ENCODE measurements around the gene KRTAP5-2.

The KRTAP5-2 gene

DNA sequence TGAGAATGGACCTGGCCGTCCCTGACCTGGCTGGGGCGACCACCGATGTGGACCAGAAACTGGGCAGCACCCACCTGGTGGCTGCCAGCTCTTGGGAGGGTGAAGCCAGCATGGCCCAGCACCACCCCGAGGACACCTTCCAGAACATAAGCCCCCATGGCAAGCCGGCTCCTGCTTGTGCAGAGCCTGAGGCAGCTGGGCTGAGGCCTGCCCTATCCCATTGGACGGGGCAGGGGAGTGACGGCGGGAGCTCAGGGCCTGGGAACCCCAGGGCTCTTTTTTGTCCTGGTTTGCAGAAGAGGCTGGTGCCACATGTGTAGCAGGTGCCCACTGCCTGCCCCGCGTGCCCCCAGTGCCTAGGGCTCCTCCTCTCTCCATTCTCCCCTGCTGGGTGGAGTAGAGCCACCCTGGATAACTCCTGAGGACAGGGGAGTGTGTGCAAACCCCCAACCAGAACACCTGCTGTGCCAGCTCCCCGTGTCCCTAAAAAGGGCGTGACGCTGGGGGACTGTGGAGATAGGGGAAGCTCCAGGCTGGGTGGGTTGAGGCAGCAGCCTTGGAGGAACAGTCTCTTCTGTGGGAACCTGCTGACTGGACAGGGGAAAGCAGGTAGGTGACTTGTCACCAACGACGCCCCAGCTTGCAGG, 38.0 kb downstream of the KRTAP5-2 start:
- Histone ChIP-seq H3K27me3 (ENCODE audit: insufficient read depth, poor library complexity, severe bottlenecking) (no peaks in the 10 kb centered on the region), H3K36me3 (ENCODE audit: low read depth) (no peaks in the 10 kb centered on the region), H3K4me1 (ENCODE audit: insufficient read depth, poor library complexity, severe bottlenecking) (peaks cover 22% of the 10 kb centered on the region), H3K27ac (ENCODE audit: poor library complexity, severe bottlenecking) (peak overlapping the region; percentile 80), H3K9me3 (ENCODE audit: severe bottlenecking) (no peaks in the 10 kb centered on the region), H3K4me3 (ENCODE audit: severe bottlenecking) (no peak overlapping the region)
- TF ChIP-seq, protein P1, sequence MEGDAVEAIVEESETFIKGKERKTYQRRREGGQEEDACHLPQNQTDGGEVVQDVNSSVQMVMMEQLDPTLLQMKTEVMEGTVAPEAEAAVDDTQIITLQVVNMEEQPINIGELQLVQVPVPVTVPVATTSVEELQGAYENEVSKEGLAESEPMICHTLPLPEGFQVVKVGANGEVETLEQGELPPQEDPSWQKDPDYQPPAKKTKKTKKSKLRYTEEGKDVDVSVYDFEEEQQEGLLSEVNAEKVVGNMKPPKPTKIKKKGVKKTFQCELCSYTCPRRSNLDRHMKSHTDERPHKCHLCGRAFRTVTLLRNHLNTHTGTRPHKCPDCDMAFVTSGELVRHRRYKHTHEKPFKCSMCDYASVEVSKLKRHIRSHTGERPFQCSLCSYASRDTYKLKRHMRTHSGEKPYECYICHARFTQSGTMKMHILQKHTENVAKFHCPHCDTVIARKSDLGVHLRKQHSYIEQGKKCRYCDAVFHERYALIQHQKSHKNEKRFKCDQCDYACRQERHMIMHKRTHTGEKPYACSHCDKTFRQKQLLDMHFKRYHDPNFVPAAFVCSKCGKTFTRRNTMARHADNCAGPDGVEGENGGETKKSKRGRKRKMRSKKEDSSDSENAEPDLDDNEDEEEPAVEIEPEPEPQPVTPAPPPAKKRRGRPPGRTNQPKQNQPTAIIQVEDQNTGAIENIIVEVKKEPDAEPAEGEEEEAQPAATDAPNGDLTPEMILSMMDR (IDR thresholded peaks at IDR 0.05; ENCODE audit: poor library complexity, severe bottlenecking), result no peak
- ATAC-seq (ENCODE audit: low read depth) (no peak), DNase-seq (ENCODE audit: low spot score) (peak; percentile 55)

DNA sequence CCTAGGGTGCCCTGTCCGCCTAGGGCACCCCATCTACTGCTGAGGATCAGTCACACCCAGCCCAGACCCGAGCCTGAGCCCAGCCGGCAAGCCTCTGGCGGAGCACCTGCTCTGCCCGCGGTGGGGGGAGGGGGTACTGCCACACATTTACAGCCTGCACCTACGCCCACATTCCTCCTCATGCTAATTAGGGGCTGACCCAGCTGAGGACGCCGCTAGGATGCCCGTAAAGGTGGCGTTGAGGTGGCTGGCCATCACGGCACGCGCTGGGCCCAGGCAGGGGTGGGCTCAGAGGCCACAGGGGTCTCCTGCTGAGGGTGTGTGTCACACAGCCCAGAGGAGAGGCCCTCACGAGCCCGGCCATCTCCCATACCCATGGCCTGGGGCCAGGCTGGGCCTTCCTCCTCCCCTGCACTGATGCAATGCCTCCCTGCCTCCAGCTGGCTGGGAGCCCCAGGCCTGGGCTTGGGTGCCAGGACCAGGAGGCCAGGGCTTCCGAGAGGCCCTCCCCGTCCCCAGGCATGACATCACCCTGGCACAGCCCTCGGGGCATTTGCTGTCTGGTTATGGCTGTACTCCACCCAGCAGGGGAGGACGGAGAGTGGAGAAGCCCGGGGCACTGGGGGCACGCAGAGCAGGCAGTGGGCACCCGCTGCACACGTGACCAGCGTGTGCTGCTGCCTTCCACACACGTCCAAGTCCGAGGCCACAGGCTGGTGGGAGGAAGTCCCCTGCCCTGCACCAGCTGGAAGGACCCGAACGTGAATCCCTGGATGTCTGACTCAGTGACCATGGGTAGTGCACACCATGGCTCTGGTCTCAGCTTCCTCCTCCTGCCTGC, 38.8 kb downstream of the KRTAP5-2 start:
- H3K27ac ChIP-seq (ENCODE audit: poor library complexity, severe bottlenecking), result peak overlapping the region; percentile 80
- ATAC-seq (ENCODE audit: low read depth) (peak; percentile 72), DNase-seq (ENCODE audit: low spot score) (peak; percentile 92)
- no peaks in the 10 kb centered on the region for H3K27me3 ChIP-seq (ENCODE audit: insufficient read depth, poor library complexity, severe bottlenecking)
- peaks cover 22% of the 10 kb centered on the region for H3K4me1 ChIP-seq (ENCODE audit: insufficient read depth, poor library complexity, severe bottlenecking)
- TF ChIP-seq, protein P1 (IDR thresholded peaks at IDR 0.05; ENCODE audit: poor library complexity, severe bottlenecking), result no peak
- H3K4me3 ChIP-seq (ENCODE audit: severe bottlenecking), result no peak overlapping the region
- H3K9me3 ChIP-seq (ENCODE audit: severe bottlenecking), result no peaks in the 10 kb centered on the region
- no peaks in the 10 kb centered on the region for H3K36me3 ChIP-seq (ENCODE audit: low read depth)

DNA sequence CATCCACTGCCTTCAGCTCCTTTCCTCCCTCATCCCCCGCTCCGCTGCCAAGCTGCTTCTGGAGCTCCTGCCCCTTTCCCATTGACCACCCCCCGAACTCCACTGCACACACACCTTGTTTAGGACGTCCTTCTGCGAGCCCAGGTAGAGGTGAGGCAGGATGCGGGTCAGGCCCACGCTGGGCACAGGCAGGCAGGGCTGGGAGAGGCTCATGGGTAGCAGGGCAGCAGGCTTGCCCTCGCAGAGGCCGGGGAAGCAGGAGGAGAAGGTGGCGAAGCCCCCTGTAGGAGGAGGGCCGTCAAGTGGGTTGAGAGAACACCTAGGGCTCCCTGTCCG, 39.4 kb downstream of the KRTAP5-2 start:
- H3K4me3 ChIP-seq (ENCODE audit: severe bottlenecking), result peak overlapping the region; percentile 0
- H3K27me3 ChIP-seq (ENCODE audit: insufficient read depth, poor library complexity, severe bottlenecking), result peaks cover 2% of the 10 kb centered on the region
- peak; percentile 6 for ATAC-seq (ENCODE audit: low read depth)
- no peaks in the 10 kb centered on the region for H3K36me3 ChIP-seq (ENCODE audit: low read depth)
- DNase-seq (ENCODE audit: low spot score), result peak; percentile 49
- H3K4me1 ChIP-seq (ENCODE audit: insufficient read depth, poor library complexity, severe bottlenecking), result peaks cover 26% of the 10 kb centered on the region
- H3K27ac ChIP-seq (ENCODE audit: poor library complexity, severe bottlenecking), result peak overlapping the region; percentile 80
- TF ChIP-seq, protein P1 (IDR thresholded peaks at IDR 0.05; ENCODE audit: poor library complexity, severe bottlenecking), result no peak
- H3K9me3 ChIP-seq (ENCODE audit: severe bottlenecking), result no peaks in the 10 kb centered on the region

DNA sequence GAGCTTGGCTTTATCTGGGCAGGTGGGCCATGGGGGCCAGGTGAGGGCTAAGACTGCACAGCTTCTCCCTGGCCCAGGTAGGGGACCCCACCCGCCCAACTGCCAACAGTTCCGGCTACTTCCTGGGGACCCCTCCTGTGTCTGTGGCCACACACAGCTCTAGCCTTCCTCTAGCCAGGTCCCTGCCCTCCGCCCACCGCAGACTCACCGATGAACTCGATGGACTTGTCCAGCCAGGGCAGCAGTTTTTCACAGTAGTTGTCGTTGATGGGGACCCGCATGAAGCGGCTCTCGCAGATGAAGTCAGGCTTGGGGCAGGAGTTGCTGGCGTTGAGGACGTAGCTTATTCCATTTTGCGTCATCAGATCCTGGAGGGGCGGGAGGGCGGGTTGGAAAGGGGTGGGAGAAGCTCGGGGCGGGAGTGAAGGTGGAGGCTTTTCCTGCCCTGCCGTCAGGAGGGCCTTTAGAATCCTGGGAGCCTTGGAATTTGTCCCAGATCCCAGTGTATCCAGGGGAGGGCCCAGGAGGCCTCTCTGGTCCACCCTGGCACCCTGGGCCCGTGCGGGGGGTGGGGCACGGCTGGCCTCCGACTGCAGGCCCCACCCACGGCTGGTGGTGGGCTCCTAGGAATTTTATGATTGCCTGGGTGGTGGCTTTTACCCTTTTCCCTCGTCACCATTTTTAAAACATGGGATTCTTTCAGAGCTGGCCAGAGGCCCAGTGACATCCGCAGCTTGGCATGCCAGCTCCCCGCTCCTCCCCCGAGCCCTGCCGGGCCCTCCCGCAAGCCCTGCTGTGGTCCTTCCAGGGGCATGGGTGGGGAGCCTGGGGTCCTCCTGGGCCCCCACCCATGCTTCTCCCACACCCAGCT, 40.0 kb downstream of the KRTAP5-2 start:
- peak overlapping the region; percentile 0 for H3K4me3 ChIP-seq (ENCODE audit: severe bottlenecking)
- no peaks in the 10 kb centered on the region for H3K9me3 ChIP-seq (ENCODE audit: severe bottlenecking)
- no peak for DNase-seq (ENCODE audit: low spot score)
- H3K36me3 ChIP-seq (ENCODE audit: low read depth), result no peaks in the 10 kb centered on the region
- TF ChIP-seq, protein P1 (IDR thresholded peaks at IDR 0.05; ENCODE audit: poor library complexity, severe bottlenecking), result no peak
- H3K27me3 ChIP-seq (ENCODE audit: insufficient read depth, poor library complexity, severe bottlenecking), result peaks cover 4% of the 10 kb centered on the region
- peak overlapping the region; percentile 80 for H3K27ac ChIP-seq (ENCODE audit: poor library complexity, severe bottlenecking)
- peak; percentile 24; the same call in 2 of the 3 replicates for ATAC-seq (ENCODE audit: low read depth)
- H3K4me1 ChIP-seq (ENCODE audit: insufficient read depth, poor library complexity, severe bottlenecking), result peaks cover 27% of the 10 kb centered on the region
